Osteoblast (primary cell): ENCODE measurements around the gene CPD. TPM values are rescaled to one million over a fixed set of nuclear protein-coding genes. Genes with fewer than 3 reads are reported as not detected.

ENCODE experiments used
- DNase-seq: peaks from one replicate; pipeline ENCODE4 v3.0.0; 2011; ENCODE audit warnings: low spot score, mixed read lengths; ENCODE audit not compliant: insufficient read length; ENCODE audit errors: missing footprints
- H2AFZ ChIP-seq: 2 replicates; pipeline ENCODE4 v1.6.0; 2011; ENCODE audit warnings: mild to moderate bottlenecking, low read length
- H3K27ac ChIP-seq: 2 replicates; pipeline ENCODE4 v1.5.1; 2011; ENCODE audit warnings: mild to moderate bottlenecking, low read depth, low read length, moderate library complexity
- H3K27me3 ChIP-seq: 2 replicates; pipeline ENCODE4 v1.6.0; 2012; ENCODE audit warnings: mild to moderate bottlenecking, control low read depth, inconsistent platforms, low read length, moderate library complexity; ENCODE audit not compliant: insufficient read depth
- H3K36me3 ChIP-seq: 2 replicates; pipeline ENCODE4 v1.5.1; 2011; ENCODE audit warnings: mild to moderate bottlenecking, low read length, control low read depth, moderate library complexity; ENCODE audit not compliant: insufficient read depth
- H3K4me1 ChIP-seq: 2 replicates; pipeline ENCODE4 v1.5.1; 2011; ENCODE audit warnings: mild to moderate bottlenecking, low read length, control low read depth, moderate library complexity; ENCODE audit not compliant: insufficient read depth
- H3K4me2 ChIP-seq: 2 replicates; pipeline ENCODE4 v1.6.0; 2011; ENCODE audit warnings: mild to moderate bottlenecking, low read length; ENCODE audit not compliant: insufficient read depth
- H3K4me3 ChIP-seq: fragments of 200-600 bp; sonication (generic); 3 replicates; pipeline ENCODE4 v1.5.1; 2012; ENCODE audit warnings: mild to moderate bottlenecking, low read length, inconsistent platforms; ENCODE audit not compliant: insufficient read depth
- H3K79me2 ChIP-seq: 2 replicates; pipeline ENCODE4 v1.6.0; 2012; ENCODE audit warnings: mild to moderate bottlenecking, low read length, control low read depth, inconsistent platforms; ENCODE audit not compliant: insufficient read depth
- H3K9me3 ChIP-seq: 2 replicates; pipeline ENCODE4 v1.5.1; 2011; ENCODE audit warnings: low read depth, low read length, control low read depth
- H4K20me1 ChIP-seq: 2 replicates; pipeline ENCODE4 v1.6.0; 2012; ENCODE audit warnings: mild to moderate bottlenecking, low read length, control low read depth; ENCODE audit not compliant: insufficient read depth
- CTCF ChIP-seq: IDR thresholded peaks from 2 replicates; pipeline ENCODE4 v1.5.1; 2011; ENCODE audit warnings: mild to moderate bottlenecking, low read depth, low read length, moderate library complexity; ENCODE audit errors: extremely low read depth
- total RNA-seq: library from RNA; depleted of rRNA; stranded (reverse); fragments of >200 nt; gene quantifications from 2 replicates; pipeline ENCODE4 v1.2.3, GENCODE V29; 2012

CPD gene
- total RNA-seq, 1 donor, result 95.2 TPM

- no peaks in the 10 kb centered on the region for H3K27me3 ChIP-seq
- no peaks in the 10 kb centered on the region for H3K4me1 ChIP-seq
- no peak overlapping the region for H3K4me3 ChIP-seq
- no peaks in the 10 kb centered on the region for H3K9me3 ChIP-seq
- TF ChIP-seq CTCF, result no peak
- no peak overlapping the region for H2AFZ ChIP-seq
- H4K20me1 ChIP-seq, result no peaks in the 10 kb centered on the region
- H3K36me3 ChIP-seq, result peaks cover 9% of the 10 kb centered on the region
- no peak for DNase-seq
- H3K4me2 ChIP-seq, result no peak overlapping the region
- peaks cover 2% of the 10 kb centered on the region for H3K79me2 ChIP-seq
- H3K27ac ChIP-seq, result no peak overlapping the region
These were observed 16.8 kb downstream of the CPD start for GRCh38 chr17:30395398-30396022.

- Histone ChIP-seq H3K79me2 (peaks cover 2% of the 10 kb centered on the region), H3K4me1 (no peaks in the 10 kb centered on the region), H2AFZ (no peak overlapping the region), H3K27me3 (no peaks in the 10 kb centered on the region), H3K36me3 (peaks cover 8% of the 10 kb centered on the region), H3K9me3 (no peaks in the 10 kb centered on the region), H3K4me2 (no peak overlapping the region), H4K20me1 (no peaks in the 10 kb centered on the region), H3K27ac (no peak overlapping the region), H3K4me3 (no peak overlapping the region)
- no peak for DNase-seq
- TF ChIP-seq CTCF, result no peak
These were observed 17.4 kb downstream of the CPD start for GRCh38 chr17:30396129-30396528.

- Histone ChIP-seq H4K20me1 (no peaks in the 10 kb centered on the region), H3K27ac (no peak overlapping the region), H3K4me3 (no peak overlapping the region), H3K36me3 (peaks cover 4% of the 10 kb centered on the region), H3K79me2 (peaks cover 2% of the 10 kb centered on the region), H3K4me1 (no peaks in the 10 kb centered on the region), H3K27me3 (no peaks in the 10 kb centered on the region), H3K4me2 (no peak overlapping the region), H2AFZ (no peak overlapping the region), H3K9me3 (no peaks in the 10 kb centered on the region)
- TF ChIP-seq CTCF, result no peak
- DNase-seq, result no peak
These were observed 17.9 kb downstream of the CPD start for GRCh38 chr17:30396612-30397011.

GRCh38 chr17:30398328-30399041 lies 19.8 kb downstream of the CPD start:
- Histone ChIP-seq H3K27me3 (no peaks in the 10 kb centered on the region), H3K4me3 (no peak overlapping the region), H3K27ac (no peak overlapping the region), H3K4me2 (no peak overlapping the region), H3K36me3 (no peaks in the 10 kb centered on the region), H3K79me2 (peaks cover 2% of the 10 kb centered on the region), H3K4me1 (no peaks in the 10 kb centered on the region), H4K20me1 (no peaks in the 10 kb centered on the region), H3K9me3 (no peaks in the 10 kb centered on the region), H2AFZ (no peak overlapping the region)
- TF ChIP-seq CTCF, result no peak
- no peak for DNase-seq
